D721Med (cell line): ENCODE results near the gene PLPPR5.
"Not testable (repeated sequence)": the region's sequence is repeated elsewhere in the genome, so short reads cannot be mapped to it uniquely, and the experiment has no call there.

Experiments used
- DNase-seq: peaks from one replicate; pipeline ENCODE4 v3.0.0; 2011; ENCODE audit warnings: low spot score; ENCODE audit not compliant: insufficient read length
- FAIRE-seq: peaks from 2 replicates; lab custom pipeline; 2011; peaks lifted over from hg19 to GRCh38; lab: Jason Lieb, UNC
- TF ChIP-seq, protein P1 (sequence below): IDR thresholded peaks from 2 replicates; pipeline ENCODE4 v1.5.1; 2012; ENCODE audit warnings: mild to moderate bottlenecking, control low read depth; ENCODE audit not compliant: insufficient read depth; ENCODE audit errors: missing control alignments

Gene PLPPR5, protein sequence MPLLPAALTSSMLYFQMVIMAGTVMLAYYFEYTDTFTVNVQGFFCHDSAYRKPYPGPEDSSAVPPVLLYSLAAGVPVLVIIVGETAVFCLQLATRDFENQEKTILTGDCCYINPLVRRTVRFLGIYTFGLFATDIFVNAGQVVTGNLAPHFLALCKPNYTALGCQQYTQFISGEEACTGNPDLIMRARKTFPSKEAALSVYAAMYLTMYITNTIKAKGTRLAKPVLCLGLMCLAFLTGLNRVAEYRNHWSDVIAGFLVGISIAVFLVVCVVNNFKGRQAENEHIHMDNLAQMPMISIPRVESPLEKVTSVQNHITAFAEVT

DNA sequence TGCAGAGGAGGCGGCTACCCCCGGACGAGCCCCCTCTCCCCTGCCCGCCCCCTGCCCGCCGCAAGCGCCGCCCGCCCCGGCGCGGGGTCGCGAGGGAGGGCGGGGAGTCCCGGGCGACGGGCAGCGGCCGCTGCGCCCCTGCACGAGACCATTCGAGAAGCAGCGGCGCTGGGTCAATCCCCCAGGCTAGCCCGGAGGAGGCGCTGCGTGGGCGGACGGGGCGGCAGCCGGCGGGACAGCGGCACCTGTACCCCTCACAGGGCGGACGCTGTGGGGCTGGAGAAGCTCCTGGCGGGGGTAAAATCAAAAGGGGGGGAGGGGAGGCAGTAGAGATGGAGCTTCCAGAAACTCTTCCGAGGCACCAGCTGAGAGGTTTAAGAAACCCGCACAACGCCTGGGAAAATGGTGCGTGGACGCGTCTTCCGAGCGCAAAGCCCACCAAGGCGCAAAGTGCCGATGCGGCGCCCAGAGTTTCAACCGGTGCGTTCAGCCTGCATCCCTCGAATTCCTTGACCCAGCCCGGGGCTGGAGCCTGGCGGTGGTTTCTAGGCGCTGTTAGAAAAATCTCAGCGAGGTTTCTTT, at the start of gene PLPPR5:
Gene PLPPR5, minus strand, starts transcription at position 1 of the 582 bp plus-strand sequence. CDS start 190 bp downstream, outside the sequence.
- FAIRE-seq (no peak), DNase-seq (peak; percentile 25)

GRCh38 chr1:99051611-99052283, 47.1 kb upstream of the PLPPR5 start:
- FAIRE-seq (no peak), DNase-seq (no peak)
- TF ChIP-seq, protein P1, sequence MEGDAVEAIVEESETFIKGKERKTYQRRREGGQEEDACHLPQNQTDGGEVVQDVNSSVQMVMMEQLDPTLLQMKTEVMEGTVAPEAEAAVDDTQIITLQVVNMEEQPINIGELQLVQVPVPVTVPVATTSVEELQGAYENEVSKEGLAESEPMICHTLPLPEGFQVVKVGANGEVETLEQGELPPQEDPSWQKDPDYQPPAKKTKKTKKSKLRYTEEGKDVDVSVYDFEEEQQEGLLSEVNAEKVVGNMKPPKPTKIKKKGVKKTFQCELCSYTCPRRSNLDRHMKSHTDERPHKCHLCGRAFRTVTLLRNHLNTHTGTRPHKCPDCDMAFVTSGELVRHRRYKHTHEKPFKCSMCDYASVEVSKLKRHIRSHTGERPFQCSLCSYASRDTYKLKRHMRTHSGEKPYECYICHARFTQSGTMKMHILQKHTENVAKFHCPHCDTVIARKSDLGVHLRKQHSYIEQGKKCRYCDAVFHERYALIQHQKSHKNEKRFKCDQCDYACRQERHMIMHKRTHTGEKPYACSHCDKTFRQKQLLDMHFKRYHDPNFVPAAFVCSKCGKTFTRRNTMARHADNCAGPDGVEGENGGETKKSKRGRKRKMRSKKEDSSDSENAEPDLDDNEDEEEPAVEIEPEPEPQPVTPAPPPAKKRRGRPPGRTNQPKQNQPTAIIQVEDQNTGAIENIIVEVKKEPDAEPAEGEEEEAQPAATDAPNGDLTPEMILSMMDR: no peak

More for the DNA sequence above, at the start of gene PLPPR5:
- TF ChIP-seq, protein P1: peak; percentile 19

DNA sequence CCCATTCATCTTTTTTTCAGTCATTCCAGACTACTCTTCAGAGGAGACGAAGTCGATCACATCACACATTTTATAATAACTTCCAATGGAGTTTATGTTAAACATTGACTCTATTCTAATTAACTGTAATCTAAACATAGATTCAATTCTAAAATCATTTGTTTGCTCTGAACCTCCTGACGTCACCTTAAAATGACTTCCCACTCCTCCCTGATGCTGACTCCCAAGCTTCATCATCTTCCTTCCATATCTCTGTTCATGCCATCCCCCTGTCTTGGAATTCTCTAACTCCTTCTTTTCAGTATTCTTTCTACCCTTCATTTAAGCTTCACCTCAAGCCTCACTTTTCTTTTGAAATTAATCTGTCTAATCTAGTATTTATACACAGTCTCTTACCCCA, 45.1 kb upstream of the PLPPR5 start:
- TF ChIP-seq, protein P1: no peak
- DNase-seq (no peak), FAIRE-seq (no peak)

DNA sequence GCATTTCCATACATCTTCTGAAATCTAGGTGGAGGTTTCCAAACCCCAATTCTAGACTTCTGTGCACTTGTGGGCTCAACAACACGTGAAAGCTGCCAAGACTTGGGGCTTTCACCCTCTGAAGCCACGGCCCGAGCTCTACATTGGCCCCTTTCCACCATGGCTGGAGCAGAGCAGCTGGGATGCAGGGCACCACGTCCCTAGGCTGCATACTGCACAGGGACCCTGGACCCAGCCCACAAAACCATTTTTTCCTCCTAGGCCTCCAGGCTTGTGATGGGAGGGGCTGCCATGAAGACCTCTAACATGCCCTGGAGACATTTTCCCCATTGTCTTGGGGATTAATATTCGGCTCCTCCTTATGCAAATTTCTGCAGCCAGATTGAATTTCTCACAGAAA, 32.1 kb upstream of the PLPPR5 start:
- not testable (repeated sequence) for FAIRE-seq

DNA sequence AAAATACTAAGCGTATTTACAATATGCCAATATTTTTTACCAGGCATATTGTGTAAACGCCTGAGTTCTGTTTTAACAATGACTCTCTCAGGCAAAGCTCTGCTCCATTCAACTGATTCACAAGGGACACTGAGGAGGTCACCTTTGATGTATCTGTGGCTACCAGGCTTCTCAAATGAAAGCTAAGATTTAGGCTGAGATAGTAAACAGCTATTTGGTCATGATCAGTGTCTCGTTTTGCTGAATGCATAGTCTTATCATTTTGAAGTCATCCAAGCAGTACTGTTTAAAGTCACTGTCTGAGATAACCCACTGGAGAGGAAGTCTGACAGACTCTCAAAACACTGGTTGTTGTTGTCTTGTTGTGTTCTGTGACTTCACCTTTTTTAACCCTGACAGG, 13.7 kb upstream of the PLPPR5 start:
- TF ChIP-seq, protein P1: no peak
- no peak for FAIRE-seq
- DNase-seq: no peak

More for the DNA sequence above, 32.1 kb upstream of the PLPPR5 start:
- not testable (repeated sequence) for DNase-seq

GRCh38 chr1:99017655-99018054, 13.0 kb upstream of the PLPPR5 start:
- FAIRE-seq (no peak), DNase-seq (no peak)
- TF ChIP-seq, protein P1: no peak

DNA sequence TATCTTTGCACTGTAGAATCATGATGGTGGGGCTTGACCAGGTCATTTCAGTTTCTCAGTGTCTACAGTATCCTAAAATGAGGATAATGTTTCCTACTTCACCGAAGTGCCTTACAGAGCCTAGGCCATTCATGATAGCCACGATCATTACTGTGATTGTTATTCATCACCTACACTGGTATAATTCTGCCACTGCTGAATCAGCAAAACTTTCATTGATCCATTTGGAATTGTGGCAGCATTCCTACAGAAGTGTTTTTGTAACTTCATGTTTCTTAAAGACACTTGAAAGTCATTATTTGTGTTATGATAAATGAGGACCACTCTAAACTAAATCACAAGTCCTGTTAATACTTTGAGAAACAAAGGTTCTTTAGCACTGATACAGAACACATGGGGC, 6.0 kb upstream of the PLPPR5 start:
- FAIRE-seq (peak; percentile 88), DNase-seq (no peak)
- TF ChIP-seq, protein P1: no peak
